GM19035 (cell line): ENCODE results near the gene FAM25G.
"Not testable (repeated sequence)": the region's sequence is repeated elsewhere in the genome, so short reads cannot be mapped to it uniquely, and the experiment has no call there.

Experiments
- ATAC-seq: cut with Tn5 transposase; IDR thresholded peaks from one replicate; pipeline ENCODE4 v1.9.1; 2021; ENCODE audit not compliant: unreplicated experiment

FAM25G gene

GRCh38 chr10:47465216-47465917 lies 26.1 kb downstream of the FAM25G start:
- not testable (repeated sequence) for ATAC-seq

- ATAC-seq: not testable (repeated sequence)
These were observed 28.7 kb downstream of the FAM25G start for GRCh38 chr10:47462577-47463358.

GRCh38 chr10:47461261-47461687 lies 30.2 kb downstream of the FAM25G start:
- ATAC-seq: not testable (repeated sequence)

- no peak for ATAC-seq
These were observed 32.9 kb downstream of the FAM25G start for GRCh38 chr10:47458466-47459154.

- ATAC-seq: no peak
These were observed 33.7 kb downstream of the FAM25G start for GRCh38 chr10:47457826-47458225.

GRCh38 chr10:47457528-47457820 lies 34.0 kb downstream of the FAM25G start:
- ATAC-seq: no peak

GRCh38 chr10:47456794-47457527 lies 34.5 kb downstream of the FAM25G start:
- ATAC-seq: no peak

GRCh38 chr10:47456079-47456785 lies 35.3 kb downstream of the FAM25G start:
- no peak for ATAC-seq

- ATAC-seq: not testable (repeated sequence)
These were observed 36.0 kb downstream of the FAM25G start for GRCh38 chr10:47455350-47456078.

GRCh38 chr10:47454780-47455058 lies 36.8 kb downstream of the FAM25G start:
- no peak for ATAC-seq

GRCh38 chr10:47454008-47454779 lies 37.3 kb downstream of the FAM25G start:
- no peak for ATAC-seq

- no peak for ATAC-seq
These were observed 38.1 kb downstream of the FAM25G start for GRCh38 chr10:47453141-47454007.

GRCh38 chr10:47452495-47453140 lies 38.9 kb downstream of the FAM25G start:
- ATAC-seq: no peak

GRCh38 chr10:47451998-47452494 lies 39.5 kb downstream of the FAM25G start:
- no peak for ATAC-seq

GRCh38 chr10:47451273-47451997 lies 40.1 kb downstream of the FAM25G start:
- ATAC-seq: no peak

GRCh38 chr10:47450442-47450841 lies 41.1 kb downstream of the FAM25G start:
- ATAC-seq: no peak

GRCh38 chr10:47449979-47450378 lies 41.5 kb downstream of the FAM25G start:
- ATAC-seq: no peak
